Retinal pigment epithelial cell (primary cell): ENCODE measurements around the gene SH2B3.
A peak's percentile ranks its signal among the peaks of the same experiment; 100 is the strongest.

Source experiments
- DNase-seq: peaks from one replicate; pipeline ENCODE4 v3.0.0-alpha.2; 2010; ENCODE audit warnings: low read depth
- H3K4me3 ChIP-seq: 2 replicates; pipeline ENCODE4 v1.5.1; 2011; ENCODE audit warnings: mild to moderate bottlenecking, low read length, control low read depth, moderate library complexity
- CTCF ChIP-seq: conservative IDR thresholded peaks from 2 replicates; pipeline ENCODE4 v1.5.1; 2011; ENCODE audit warnings: low read depth, low read length, control low read depth, inconsistent platforms

Gene SH2B3

GRCh38 chr12:111362687-111363475 lies 42.8 kb upstream of the SH2B3 start:
- no peak for TF ChIP-seq CTCF
- no peak for DNase-seq
- H3K4me3 ChIP-seq: no peak overlapping the region

GRCh38 chr12:111363578-111363977 lies 42.1 kb upstream of the SH2B3 start:
- no peak overlapping the region for H3K4me3 ChIP-seq
- no peak for TF ChIP-seq CTCF
- peak; percentile 3 for DNase-seq

GRCh38 chr12:111366075-111366474 lies 39.6 kb upstream of the SH2B3 start:
- no peak for DNase-seq
- no peak for TF ChIP-seq CTCF
- H3K4me3 ChIP-seq: no peak overlapping the region

GRCh38 chr12:111366583-111366982 lies 39.1 kb upstream of the SH2B3 start:
- DNase-seq: no peak
- H3K4me3 ChIP-seq: no peak overlapping the region
- no peak for TF ChIP-seq CTCF

GRCh38 chr12:111367661-111368221 lies 38.0 kb upstream of the SH2B3 start:
- peak overlapping the region; percentile 80 for H3K4me3 ChIP-seq
- TF ChIP-seq CTCF: no peak
- no peak for DNase-seq

GRCh38 chr12:111368291-111368787 lies 37.4 kb upstream of the SH2B3 start:
- no peak for DNase-seq
- no peak for TF ChIP-seq CTCF
- peak overlapping the region; percentile 80 for H3K4me3 ChIP-seq

- no peak for TF ChIP-seq CTCF
- peak; percentile 43 for DNase-seq
- H3K4me3 ChIP-seq: peak within 1 kb of the TSS; percentile 80
Observed at GRCh38 chr12:111368788-111369495, 36.8 kb upstream of the SH2B3 start, which contains the start of gene PHETA1. Gene PHETA1 (minus strand): TSS chr12:111369095. CDS start chr12:111363427, 5,668 bp downstream.
